HepG2 (cell line): ENCODE data around the gene QKI. TPM values are rescaled to one million over a fixed set of nuclear protein-coding genes. Genes with fewer than 3 reads are reported as not detected.

Experiments used
- ATAC-seq: fragments of 200-7000 bp; cut with Tn5 transposase; 3 replicates; pipeline ENCODE4 v1.9.1; 2020; ENCODE audit warnings: mild to moderate bottlenecking, moderate library complexity
- BruUV-seq: library from RNA; stranded (reverse); fragments of 400-500 nt; replicated peaks from 2 replicates; lab custom pipeline; 2021; lab: Mats Ljungman, UMichigan
- CTCF ChIA-PET: fragments of 300-600 bp; formaldehyde crosslinking; extraction: SDS; loops from one replicate; lab custom pipeline; 2021; ENCODE audit warnings: low total read pairs, inconsistent platforms, low intra/inter-chr PET ratio; lab: Yijun Ruan, JAX
- POLR2A ChIA-PET: fragments of 350-600 bp; sonication (Branson Sonifier 250); formaldehyde crosslinking; loops from one replicate; lab custom pipeline; 2020; ENCODE audit warnings: antibody characterized with exemption, inconsistent platforms; lab: Yijun Ruan, JAX
- DNase-seq: peaks from one replicate; pipeline ENCODE4 v3.0.0-alpha.2; 2015; ENCODE audit warnings: low spot score
- FAIRE-seq: peaks from 3 replicates; lab custom pipeline; 2011; peaks lifted over from hg19 to GRCh38; lab: Jason Lieb, UNC
- H2AFZ ChIP-seq: one replicate; pipeline ENCODE4 v1.6.1; 2011; ENCODE audit warnings: low read length, inconsistent platforms
- H3K27ac ChIP-seq: fragments of 300-600 bp; 3 replicates; pipeline ENCODE4 v1.8.0; 2011; ENCODE audit warnings: mixed run types, mild to moderate bottlenecking, mixed read lengths, low read length, inconsistent platforms; ENCODE audit not compliant: insufficient read depth; ENCODE audit errors: extremely low read length
- H3K27me3 ChIP-seq, 2 experiments: fragments of 200-600 bp in 1 of 2; 2 replicates in 1 of 2; 3 replicates in 1 of 2; pipeline versions ENCODE4 v1.6.0 to v1.8.0; 2011; ENCODE audit warnings: low read length in 2 of 2, mild to moderate bottlenecking in 2 of 2, moderate library complexity in 2 of 2, inconsistent platforms in 1 of 2; ENCODE audit not compliant: insufficient read depth in 2 of 2, control insufficient read depth in 1 of 2
- H3K36me3 ChIP-seq, 2 experiments: fragments of 200-600 bp in 1 of 2; replicated peaks in 1 of 2; 2 replicates in 1 of 2; 3 replicates in 1 of 2; pipeline versions ENCODE4 v1.5.1 to v1.8.0; 2011; ENCODE audit warnings: low read length in 2 of 2, inconsistent platforms in 1 of 2; ENCODE audit not compliant: insufficient read depth in 2 of 2, control insufficient read depth in 1 of 2
- H3K4me1 ChIP-seq: 2 replicates; pipeline ENCODE4 v1.5.1; 2012; ENCODE audit warnings: low read length, inconsistent platforms; ENCODE audit not compliant: insufficient read depth
- H3K4me2 ChIP-seq: 2 replicates; pipeline ENCODE4 v1.6.0; 2011; ENCODE audit warnings: low read depth, low read length, inconsistent platforms
- H3K4me3 ChIP-seq, 3 experiments: fragments of 200-600 bp in 1 of 3; sonication (generic), shearing (Covaris generic) in 1 of 3; replicated peaks in 1 of 3; 2 replicates each; pipeline ENCODE4 v1.5.1; 2011 to 2016; ENCODE audit warnings: low read length in 3 of 3, inconsistent platforms in 2 of 3, low read depth in 2 of 3, mild to moderate bottlenecking in 2 of 3, control low read depth in 1 of 3, mixed read lengths in 1 of 3; ENCODE audit not compliant: insufficient read depth in 1 of 3
- H3K79me2 ChIP-seq: one replicate; pipeline ENCODE4 v1.6.1; 2011; ENCODE audit warnings: low read length, inconsistent platforms; ENCODE audit not compliant: insufficient read depth
- H3K9ac ChIP-seq: 2 replicates; pipeline ENCODE4 v1.6.0; 2011; ENCODE audit warnings: mild to moderate bottlenecking, low read depth, low read length, inconsistent platforms; ENCODE audit not compliant: insufficient read depth
- H3K9me3 ChIP-seq: 2 replicates; pipeline ENCODE4 v1.5.1; 2012; ENCODE audit warnings: mild to moderate bottlenecking, low read length
- H4K20me1 ChIP-seq: 2 replicates; pipeline ENCODE4 v1.6.0; 2011; ENCODE audit warnings: inconsistent platforms, mild to moderate bottlenecking, low read length, moderate library complexity; ENCODE audit not compliant: insufficient read depth
- ASH2L ChIP-seq: fragments of 300-600, 200-600 bp; sonication (generic); IDR thresholded peaks from 2 replicates; pipeline ENCODE4 v1.7.0; 2017; ENCODE audit warnings: low read depth, mild to moderate bottlenecking, moderate library complexity, mixed read lengths, low read length; ENCODE audit not compliant: insufficient read length
- FOXJ3 ChIP-seq: sonication (generic); formaldehyde crosslinking; IDR thresholded peaks from 2 replicates; pipeline ENCODE4 v1.4.0; 2020; ENCODE audit warnings: missing genetic modification reagents, mild to moderate bottlenecking, borderline replicate concordance
- HIC2 ChIP-seq: sonication (generic); formaldehyde crosslinking; IDR thresholded peaks from 2 replicates; pipeline ENCODE4 v1.9.0; 2022; ENCODE audit warnings: low read depth, missing genetic modification reagents
- HINFP ChIP-seq: sonication (generic); formaldehyde crosslinking; IDR thresholded peaks from 2 replicates; pipeline ENCODE4 v1.4.0; 2020; ENCODE audit warnings: low read depth, mild to moderate bottlenecking, missing genetic modification reagents
- MIXL1 ChIP-seq: IDR thresholded peaks from 2 replicates; pipeline ENCODE4 v1.6.1; 2016
- PPARG ChIP-seq: conservative IDR thresholded peaks from 2 replicates; pipeline ENCODE4 v1.6.1; 2016; ENCODE audit warnings: missing biosample characterization, missing genetic modification reagents
- SALL1 ChIP-seq: sonication (generic); formaldehyde crosslinking; IDR thresholded peaks from 2 replicates; pipeline ENCODE4 v1.8.0; 2022; ENCODE audit warnings: mild to moderate bottlenecking, missing genetic modification reagents
- TARDBP ChIP-seq: sonication (generic); formaldehyde crosslinking; IDR thresholded peaks from 2 replicates; pipeline ENCODE4 v1.8.0; 2022; ENCODE audit warnings: mild to moderate bottlenecking, missing genetic modification reagents
- TOE1 ChIP-seq: sonication (generic); formaldehyde crosslinking; IDR thresholded peaks from 2 replicates; pipeline ENCODE4 v1.4.0; 2020; ENCODE audit warnings: mild to moderate bottlenecking, missing genetic modification reagents
- ZBTB10 ChIP-seq: sonication (generic); formaldehyde crosslinking; IDR thresholded peaks from 2 replicates; pipeline ENCODE4 v1.4.0; 2020; ENCODE audit warnings: missing genetic modification reagents, borderline replicate concordance
- ZBTB39 ChIP-seq: sonication (generic); formaldehyde crosslinking; IDR thresholded peaks from 2 replicates; pipeline ENCODE4 v1.5.0; 2020; ENCODE audit warnings: missing genetic modification reagents
- ZFP91 ChIP-seq: sonication (generic); formaldehyde crosslinking; IDR thresholded peaks from 2 replicates; pipeline ENCODE4 v1.9.0; 2022; ENCODE audit warnings: missing genetic modification reagents, mild to moderate bottlenecking, borderline replicate concordance
- ZNF335 ChIP-seq: sonication (generic); formaldehyde crosslinking; IDR thresholded peaks from 2 replicates; pipeline ENCODE4 v1.4.0; 2020; ENCODE audit warnings: missing genetic modification reagents
- ZSCAN12 ChIP-seq: sonication (generic); formaldehyde crosslinking; IDR thresholded peaks from 2 replicates; pipeline ENCODE4 v1.9.0; 2021; ENCODE audit warnings: mild to moderate bottlenecking, missing genetic modification reagents
- WGBS: methylation state at CpG from one replicate; pipeline ENCODE4 v1.1.6; 2017; ENCODE audit warnings: low lambda C conversion rate; 5-methylcytosine and 5-hydroxymethylcytosine counted together
- in situ Hi-C: cut with HindIII; loops from 2 replicates; pipeline ENCODE4 v1.10.0; 2017; ENCODE audit warnings: low pct_unique_long_range_greater_than_20kb; ENCODE audit not compliant: extremely low pct_ligation_motif_present
- intact Hi-C: fragments of 100-400 bp; cut with micrococcal nuclease; formaldehyde crosslinking; loops from one replicate; pipeline ENCODE4 v1.10.0; 2022; ENCODE audit not compliant: unreplicated experiment
- polyA plus RNA-seq, 8 experiments: library from polyadenylated mRNA; depleted of rRNA in 3 of 8; stranded (reverse) in 7 of 8; unstranded in 1 of 8; fragments of >200 nt; fragmentation: Illumina TruSeq in 4 of 8; extraction: Trizol in 4 of 8; gene quantifications; 2 replicates each; pipeline versions ENCODE4 v1.2.1 to v1.2.3, GENCODE V29; 2011 to 2016; ENCODE audit warnings: low read depth in 4 of 8, missing spikeins in 1 of 8, mixed read lengths in 1 of 8; ENCODE audit not compliant: insufficient read depth in 1 of 8
- total RNA-seq, 5 experiments: library from RNA; depleted of rRNA; stranded (reverse); fragments of >200 nt; fragmentation: Illumina TruSeq; extraction: Trizol; gene quantifications; 2 replicates each; pipeline ENCODE4 v1.2.3, GENCODE V29; 2016; ENCODE audit warnings: low read depth in 1 of 5

Gene QKI
- total and polyA plus RNA-seq, 2 of the 13 experiments (the other 11 are each of a cell fraction or from before 2014, with no cell fraction given): 136 to 137 TPM

- TF ChIP-seq ZBTB10 (no peak), TARDBP (CRISPR knock-in tag) (no peak), PPARG (CRISPR knock-in tag) (no peak), ZBTB39 (CRISPR knock-in tag) (no peak), SALL1 (CRISPR knock-in tag) (no peak)
These were observed 111.8 kb downstream of the QKI start (continued) for GRCh38 chr6:163526346-163526745.

GRCh38 chr6:163527291-163527690, 112.8 kb downstream of the QKI start:
- in situ Hi-C loops: no loop called here
- Histone ChIP-seq H2AFZ (no peak overlapping the region), H4K20me1 (peaks cover 11% of the 10 kb centered on the region; the same call in 1 of the 2 replicates), H3K27ac (no peak overlapping the region), H3K4me3 (no peak overlapping the region), H3K9ac (no peak overlapping the region), H3K4me2 (no peak overlapping the region), H3K36me3 (no peaks in the 10 kb centered on the region), H3K79me2 (peaks cover 55% of the 10 kb centered on the region), H3K27me3 (no peaks in the 10 kb centered on the region), H3K4me1 (peaks cover 22% of the 10 kb centered on the region), H3K9me3 (no peaks in the 10 kb centered on the region)
- intact Hi-C loops: no loop called here
- DNase-seq (no peak), ATAC-seq (no peak), FAIRE-seq (no peak)
- ChIA-PET POLR2A (no interaction called here), CTCF (no interaction called here)
- no TSS peak for BruUV-seq
- WGBS: 95% methylated on average over 3 of the region's 3 CpGs
- TF ChIP-seq ASH2L: no peak
- no peak for TF ChIP-seq ZSCAN12
- no peak for TF ChIP-seq ZNF335 (CRISPR knock-in tag)
- TF ChIP-seq PPARG (CRISPR knock-in tag): no peak
- TF ChIP-seq MIXL1: no peak
- TF ChIP-seq HINFP (CRISPR knock-in tag): no peak
- TF ChIP-seq HIC2: no peak
- no peak for TF ChIP-seq TOE1
- TF ChIP-seq FOXJ3 (CRISPR knock-in tag): no peak
- no peak for TF ChIP-seq ZFP91 (CRISPR knock-in tag)
